Osteocyte (in vitro differentiated cells): ENCODE results near the gene CMIP. TPM values are rescaled to one million over a fixed set of nuclear protein-coding genes. Genes with fewer than 3 reads are reported as not detected.

ENCODE experiments used
- DNase-seq: peaks from one replicate; pipeline ENCODE4 v3.0.0; 2021; ENCODE audit warnings: mixed read lengths; ENCODE audit not compliant: unreplicated experiment; ENCODE audit errors: extremely low spot score
- H3K27ac Mint-ChIP-seq: one replicate; pipeline ENCODE4 v1.8.0; 2021; ENCODE audit warnings: mild to moderate bottlenecking, mixed read lengths; ENCODE audit not compliant: unreplicated experiment
- H3K27me3 Mint-ChIP-seq: one replicate; pipeline ENCODE4 v1.8.0; 2021; ENCODE audit warnings: mixed read lengths; ENCODE audit not compliant: unreplicated experiment
- H3K36me3 Mint-ChIP-seq: one replicate; pipeline ENCODE4 v1.8.0; 2021; ENCODE audit warnings: mixed read lengths; ENCODE audit not compliant: unreplicated experiment
- H3K4me1 Mint-ChIP-seq: one replicate; pipeline ENCODE4 v1.8.0; 2021; ENCODE audit warnings: mixed read lengths; ENCODE audit not compliant: unreplicated experiment
- H3K4me3 Mint-ChIP-seq: one replicate; pipeline ENCODE4 v1.8.0; 2021; ENCODE audit warnings: mild to moderate bottlenecking, moderate library complexity, mixed read lengths; ENCODE audit not compliant: unreplicated experiment
- H3K9me3 Mint-ChIP-seq: one replicate; pipeline ENCODE4 v1.8.0; 2021; ENCODE audit warnings: mixed read lengths; ENCODE audit not compliant: unreplicated experiment
- CTCF ChIP-seq: fragments of 200-600 bp; sonication (generic); IDR thresholded peaks from 2 replicates; pipeline ENCODE4 v1.5.0; 2021; ENCODE audit warnings: antibody characterized with exemption, mild to moderate bottlenecking, moderate library complexity
- total RNA-seq: library from RNA; stranded (reverse); gene quantifications from 2 replicates; pipeline ENCODE4 v1.2.1, GENCODE V29; 2021

CMIP gene
- total RNA-seq, 1 donor from 2014 or later: 38.0 TPM

- no peak for DNase-seq
- no peak overlapping the region for H3K4me3 Mint-ChIP-seq
Observed at GRCh38 chr16:81463296-81463890, 18.8 kb downstream of the CMIP start.

DNA sequence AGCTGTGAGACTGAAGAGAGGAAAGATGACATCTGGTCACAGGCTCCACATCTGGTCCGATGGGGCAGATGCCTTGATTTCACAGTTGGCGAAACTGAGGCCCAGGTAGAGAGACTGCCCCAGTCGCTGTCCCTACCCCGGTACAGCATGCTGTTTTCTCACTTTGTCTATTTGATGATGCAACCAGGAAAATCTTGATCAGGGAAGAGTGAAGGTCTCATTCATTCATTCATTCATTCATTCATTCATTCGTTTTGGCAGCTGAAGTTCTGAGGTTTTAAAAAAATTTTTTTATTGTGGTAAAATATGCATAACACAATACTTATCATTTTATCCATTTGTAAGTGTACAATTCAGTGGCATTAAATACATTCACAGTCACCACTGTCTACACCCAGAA, 19.7 kb downstream of the CMIP start:
- H3K9me3 Mint-ChIP-seq: no peaks in the 10 kb centered on the region

More at GRCh38 chr16:81463296-81463890, 18.8 kb downstream of the CMIP start:
- H3K9me3 Mint-ChIP-seq: no peaks in the 10 kb centered on the region
- no peak for TF ChIP-seq CTCF
- no peaks in the 10 kb centered on the region for H3K36me3 Mint-ChIP-seq
- H3K27me3 Mint-ChIP-seq: no peaks in the 10 kb centered on the region
- peaks cover 18% of the 10 kb centered on the region for H3K4me1 Mint-ChIP-seq
- no peak overlapping the region for H3K27ac Mint-ChIP-seq

GRCh38 chr16:81465375-81465943, 20.9 kb downstream of the CMIP start:
- no peaks in the 10 kb centered on the region for H3K36me3 Mint-ChIP-seq
- no peaks in the 10 kb centered on the region for H3K9me3 Mint-ChIP-seq
- no peak for TF ChIP-seq CTCF
- no peak overlapping the region for H3K4me3 Mint-ChIP-seq
- no peak overlapping the region for H3K27ac Mint-ChIP-seq
- no peak for DNase-seq
- peaks cover 20% of the 10 kb centered on the region for H3K4me1 Mint-ChIP-seq
- no peaks in the 10 kb centered on the region for H3K27me3 Mint-ChIP-seq

More for the DNA sequence above, 19.7 kb downstream of the CMIP start:
- no peaks in the 10 kb centered on the region for H3K36me3 Mint-ChIP-seq
- H3K27ac Mint-ChIP-seq: no peak overlapping the region
- H3K4me1 Mint-ChIP-seq: peaks cover 17% of the 10 kb centered on the region
- TF ChIP-seq CTCF: no peak
- H3K4me3 Mint-ChIP-seq: no peak overlapping the region
- H3K27me3 Mint-ChIP-seq: no peaks in the 10 kb centered on the region
- no peak for DNase-seq

DNA sequence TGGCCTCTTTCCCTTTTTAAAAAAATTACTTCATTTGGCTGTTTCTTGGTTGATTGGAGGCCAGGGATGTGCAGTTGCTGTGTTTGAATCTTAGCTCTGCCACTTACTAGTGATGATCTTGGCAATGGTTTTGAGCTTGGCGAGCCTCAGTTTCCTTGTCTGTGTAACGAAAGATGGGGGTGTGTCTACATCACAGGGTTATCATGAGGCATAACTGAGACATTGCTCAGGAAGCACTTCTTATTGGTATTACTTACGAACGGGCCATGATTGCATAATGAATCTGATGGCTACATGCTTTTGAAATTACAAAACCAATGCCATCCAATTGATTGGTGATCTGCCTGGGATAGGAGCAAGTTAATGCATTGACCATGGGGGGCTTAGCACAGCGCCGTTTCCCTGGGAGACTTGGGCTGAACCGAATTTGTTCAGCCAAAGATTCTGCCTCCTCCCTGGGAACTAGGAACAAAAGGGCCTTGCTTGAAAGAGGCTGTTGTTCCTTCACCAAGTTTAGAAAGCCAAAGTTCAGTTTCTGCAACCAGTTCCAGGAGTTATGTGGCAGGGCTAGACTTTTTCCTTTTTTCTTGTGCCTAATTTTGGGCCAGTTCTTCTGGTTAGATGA, 21.9 kb downstream of the CMIP start:
- H3K27ac Mint-ChIP-seq: no peak overlapping the region
- H3K4me3 Mint-ChIP-seq: no peak overlapping the region
- TF ChIP-seq CTCF: no peak
- no peak for DNase-seq
- H3K4me1 Mint-ChIP-seq: peaks cover 21% of the 10 kb centered on the region
- no peaks in the 10 kb centered on the region for H3K9me3 Mint-ChIP-seq
- H3K36me3 Mint-ChIP-seq: no peaks in the 10 kb centered on the region
- no peaks in the 10 kb centered on the region for H3K27me3 Mint-ChIP-seq

DNA sequence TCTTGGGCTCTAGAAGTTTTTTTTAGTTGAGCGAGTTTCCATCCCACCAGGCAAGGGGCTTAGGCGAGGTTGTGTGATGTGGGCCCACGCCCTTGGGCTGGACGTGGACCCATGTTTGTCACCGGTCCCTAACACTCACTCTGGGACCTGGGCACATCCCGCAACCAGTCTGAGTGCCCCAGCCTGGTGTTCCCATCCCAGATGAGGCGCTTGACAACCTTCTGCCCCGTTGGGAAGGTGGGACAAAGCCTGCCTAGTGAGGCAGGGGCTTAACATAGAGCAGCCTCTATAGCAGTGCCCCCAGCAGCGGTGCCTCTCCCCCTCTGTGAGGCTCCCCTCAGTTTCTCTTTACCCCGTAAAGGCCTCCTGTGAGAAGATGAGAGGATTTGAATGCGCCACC, 22.5 kb downstream of the CMIP start:
- no peaks in the 10 kb centered on the region for H3K36me3 Mint-ChIP-seq
- peaks cover 23% of the 10 kb centered on the region for H3K4me1 Mint-ChIP-seq
- H3K27me3 Mint-ChIP-seq: no peaks in the 10 kb centered on the region
- no peak for DNase-seq
- TF ChIP-seq CTCF: no peak
- no peak overlapping the region for H3K27ac Mint-ChIP-seq
- no peak overlapping the region for H3K4me3 Mint-ChIP-seq
- no peaks in the 10 kb centered on the region for H3K9me3 Mint-ChIP-seq
